Kidney capillary endothelial cell (primary cell): ENCODE data around the gene CDC16.
"Not testable (repeated sequence)": the region's sequence is repeated elsewhere in the genome, so short reads cannot be mapped to it uniquely, and the experiment has no call there.

Experiments
- DNase-seq: peaks from one replicate; pipeline ENCODE4 v3.0.0-alpha.2; 2018; ENCODE audit warnings: low spot score

The CDC16 gene

GRCh38 chr13:114264313-114264712 is 29.6 kb downstream of the CDC16 start:
- not testable (repeated sequence) for DNase-seq

GRCh38 chr13:114264886-114265611 is 30.4 kb downstream of the CDC16 start:
- no peak for DNase-seq

- no peak for DNase-seq
Observed at GRCh38 chr13:114266241-114266640, 31.5 kb downstream of the CDC16 start.

GRCh38 chr13:114268344-114269280 is 33.9 kb downstream of the CDC16 start:
- DNase-seq = no peak

- no peak for DNase-seq
Observed at GRCh38 chr13:114269281-114269770, 34.6 kb downstream of the CDC16 start.

- DNase-seq = no peak
Observed at GRCh38 chr13:114272977-114273376, 38.3 kb downstream of the CDC16 start.

- no peak for DNase-seq
Observed at GRCh38 chr13:114275304-114275703, 40.6 kb downstream of the CDC16 start.

- no peak for DNase-seq
Observed at GRCh38 chr13:114279146-114279545, 44.4 kb downstream of the CDC16 start.

- no peak for DNase-seq
Observed at GRCh38 chr13:114279758-114280355, 45.2 kb downstream of the CDC16 start.

- DNase-seq = peak; percentile 82
Observed at GRCh38 chr13:114281351-114282040, 46.8 kb downstream of the CDC16 start, which contains the start of gene UPF3A. Gene UPF3A (plus strand): TSS chr13:114281601. CDS start chr13:114281640, 39 bp downstream.

- peak; percentile 42 for DNase-seq
Observed at GRCh38 chr13:114282041-114282670, 47.5 kb downstream of the CDC16 start.

- DNase-seq = no peak
Observed at GRCh38 chr13:114283576-114283975, 48.9 kb downstream of the CDC16 start.

- no peak for DNase-seq
Observed at GRCh38 chr13:114284680-114285079, 50.0 kb downstream of the CDC16 start.

- no peak for DNase-seq
Observed at GRCh38 chr13:114285166-114285808, 50.6 kb downstream of the CDC16 start.

GRCh38 chr13:114286808-114287207 is 52.1 kb downstream of the CDC16 start:
- DNase-seq = no peak

GRCh38 chr13:114288157-114288591 is 53.5 kb downstream of the CDC16 start:
- DNase-seq = no peak

- DNase-seq = no peak
Observed at GRCh38 chr13:114296448-114296847, 61.8 kb downstream of the CDC16 start.

GRCh38 chr13:114296902-114297301 is 62.2 kb downstream of the CDC16 start:
- no peak for DNase-seq

- no peak for DNase-seq
Observed at GRCh38 chr13:114298866-114299265, 64.2 kb downstream of the CDC16 start.

GRCh38 chr13:114299604-114300305 is 65.1 kb downstream of the CDC16 start:
- DNase-seq = no peak
